WTC11 (cell line): Measurements from ENCODE around the gene CCL17.

Experiments
- CTCF ChIP-seq: fragments of 200-600 bp; IDR thresholded peaks from 2 replicates; pipeline ENCODE4 v1.8.0; 2022; ENCODE audit warnings: antibody characterized with exemption
- FOXP1 ChIP-seq: sonication (generic); formaldehyde crosslinking; IDR thresholded peaks from 2 replicates; pipeline ENCODE4 v1.8.0; 2022; ENCODE audit warnings: missing genetic modification reagents, mild to moderate bottlenecking, moderate library complexity, borderline replicate concordance
- TP53 ChIP-seq: sonication (generic); formaldehyde crosslinking; IDR thresholded peaks from 2 replicates; pipeline ENCODE4 v1.8.1; 2023; ENCODE audit warnings: mild to moderate bottlenecking, missing genetic modification reagents
- ZNF317 ChIP-seq: sonication (generic); formaldehyde crosslinking; IDR thresholded peaks from 2 replicates; pipeline ENCODE4 v1.8.1; 2023; ENCODE audit warnings: low read depth, mild to moderate bottlenecking, moderate library complexity, missing genetic modification reagents, borderline replicate concordance
- TF ChIP-seq, protein P1 (sequence below): sonication (generic); formaldehyde crosslinking; IDR thresholded peaks from 2 replicates; pipeline ENCODE4 v1.8.1; 2022; ENCODE audit warnings: low read depth, missing genetic modification reagents, borderline replicate concordance
- TF ChIP-seq, protein P2 (sequence below): sonication (generic); formaldehyde crosslinking; IDR thresholded peaks from 2 replicates; pipeline ENCODE4 v1.8.0; 2022; ENCODE audit warnings: mild to moderate bottlenecking, missing genetic modification reagents

- TF ChIP-seq TP53 (CRISPR knock-in tag), result no peak
- no peak for TF ChIP-seq CTCF
- no peak for TF ChIP-seq FOXP1 (CRISPR knock-in tag)
- TF ChIP-seq, protein P1, sequence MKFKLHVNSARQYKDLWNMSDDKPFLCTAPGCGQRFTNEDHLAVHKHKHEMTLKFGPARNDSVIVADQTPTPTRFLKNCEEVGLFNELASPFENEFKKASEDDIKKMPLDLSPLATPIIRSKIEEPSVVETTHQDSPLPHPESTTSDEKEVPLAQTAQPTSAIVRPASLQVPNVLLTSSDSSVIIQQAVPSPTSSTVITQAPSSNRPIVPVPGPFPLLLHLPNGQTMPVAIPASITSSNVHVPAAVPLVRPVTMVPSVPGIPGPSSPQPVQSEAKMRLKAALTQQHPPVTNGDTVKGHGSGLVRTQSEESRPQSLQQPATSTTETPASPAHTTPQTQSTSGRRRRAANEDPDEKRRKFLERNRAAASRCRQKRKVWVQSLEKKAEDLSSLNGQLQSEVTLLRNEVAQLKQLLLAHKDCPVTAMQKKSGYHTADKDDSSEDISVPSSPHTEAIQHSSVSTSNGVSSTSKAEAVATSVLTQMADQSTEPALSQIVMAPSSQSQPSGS (CRISPR knock-in tag), result no peak
- no peak for TF ChIP-seq ZNF317 (CRISPR knock-in tag)
- TF ChIP-seq, protein P2, sequence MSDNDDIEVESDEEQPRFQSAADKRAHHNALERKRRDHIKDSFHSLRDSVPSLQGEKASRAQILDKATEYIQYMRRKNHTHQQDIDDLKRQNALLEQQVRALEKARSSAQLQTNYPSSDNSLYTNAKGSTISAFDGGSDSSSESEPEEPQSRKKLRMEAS (CRISPR knock-in tag), result no peak
Observed at GRCh38 chr16:57376313-57376818, 28.2 kb upstream of the CCL17 start.
